Measurements from ENCODE around the gene LRRC42.

The LRRC42 gene

GRCh38 chr1:53905509-53905908, 40.6 kb upstream of the LRRC42 start (continued):
- TF ChIP-seq ZBTB10 (tag by site-specific recombination; IDR thresholded peaks at IDR 0.05) = no peak
- TF ChIP-seq ZNF239 (tag by site-specific recombination; IDR thresholded peaks at IDR 0.05) = no peak

- Histone ChIP-seq H3K36me3 (ENCODE audit: control insufficient read depth in 2 of 2, insufficient read depth in 1 of 2, low read length in 2 of 2) (no peaks in the 10 kb centered on the region), H3K27ac (ENCODE audit: extremely low read depth, low read depth, low read length) (no peak overlapping the region), H3K4me3 (ENCODE audit: low read depth, low read length) (no peak overlapping the region), H3K4me1 (ENCODE audit: control insufficient read depth, insufficient read depth, low read length) (no peaks in the 10 kb centered on the region), H3K9me3 (ENCODE audit: control insufficient read depth, insufficient read depth, low read depth, low read length) (no peaks in the 10 kb centered on the region)
- ChIA-PET CTCF (interaction anchor here (1.5 kb wide), 1 partner anchor 27 kb away, joined by 3 read pairs; no protein-coding TSS in a partner anchor), POLR2A (no interaction called here)
- TF ChIP-seq ZNF266 (tag by site-specific recombination; IDR thresholded peaks at IDR 0.05; ENCODE audit: low read depth) (no peak), ZNF121 (tag by site-specific recombination; IDR thresholded peaks at IDR 0.05) (no peak), ZNF548 (tag by site-specific recombination; IDR thresholded peaks at IDR 0.05) (no peak), OSR2 (tag by site-specific recombination; IDR thresholded peaks at IDR 0.05) (no peak), ZNF174 (tag by site-specific recombination; IDR thresholded peaks at IDR 0.05) (no peak), ZSCAN5A (tag by site-specific recombination; IDR thresholded peaks at IDR 0.05) (no peak), ZNF114 (tag by site-specific recombination; IDR thresholded peaks at IDR 0.05) (no peak), ZNF24 (tag by site-specific recombination; IDR thresholded peaks at IDR 0.05) (no peak), ZNF354C (tag by site-specific recombination; IDR thresholded peaks at IDR 0.05; ENCODE audit: borderline replicate concordance, low read depth) (no peak), EGR2 (tag by site-specific recombination; IDR thresholded peaks at IDR 0.05; ENCODE audit: low read depth) (no peak), ZNF626 (tag by site-specific recombination; IDR thresholded peaks at IDR 0.05) (no peak)
Measured at GRCh38 chr1:53906121-53906520, 40.0 kb upstream of the LRRC42 start.

- no peak for TF ChIP-seq ZNF791 (tag by site-specific recombination; IDR thresholded peaks at IDR 0.05)
- no peak for TF ChIP-seq PRDM10 (tag by site-specific recombination; IDR thresholded peaks at IDR 0.05)
- TF ChIP-seq MZF1 (tag by site-specific recombination; IDR thresholded peaks at IDR 0.05; ENCODE audit: borderline replicate concordance) = no peak
- TF ChIP-seq ZNF48 (tag by site-specific recombination; IDR thresholded peaks at IDR 0.05) = no peak
- TF ChIP-seq ZNF221 (tag by site-specific recombination; IDR thresholded peaks at IDR 0.05; ENCODE audit: borderline replicate concordance) = no peak
- no peak for TF ChIP-seq SCRT1 (tag by site-specific recombination; IDR thresholded peaks at IDR 0.05; ENCODE audit: borderline replicate concordance)
- TF ChIP-seq ZNF777 (tag by site-specific recombination; IDR thresholded peaks at IDR 0.05; ENCODE audit: borderline replicate concordance) = no peak
- no peak for TF ChIP-seq YY1 (tag by site-specific recombination; IDR thresholded peaks at IDR 0.05)
- no peak for TF ChIP-seq ZNF76 (tag by site-specific recombination; IDR thresholded peaks at IDR 0.05; ENCODE audit: borderline replicate concordance, low read depth)
- TF ChIP-seq ZBTB26 (tag by site-specific recombination; optimal IDR thresholded peaks at IDR 0.05) = no peak
- ChIA-PET POLR2A (interaction anchor here (0.9 kb wide), 2 partner anchors 20 to 36 kb away, joined by 3 to 4 read pairs; partner anchors contain the start of genes IFT25, LRRC42 and YIPF1), CTCF (no interaction called here)
- Histone ChIP-seq H3K36me3 (ENCODE audit: control insufficient read depth in 2 of 2, insufficient read depth in 1 of 2, low read length in 2 of 2) (peaks cover 0 to 15% of the 10 kb centered on the region in 2 experiments; a peak in 1 of 3 replicates), H3K4me1 (ENCODE audit: control insufficient read depth, insufficient read depth, low read length) (no peaks in the 10 kb centered on the region), H3K27ac (ENCODE audit: extremely low read depth, low read depth, low read length) (no peak overlapping the region), H3K4me3 (ENCODE audit: low read depth, low read length) (no peak overlapping the region), H3K9me3 (ENCODE audit: control insufficient read depth, insufficient read depth, low read depth, low read length) (no peaks in the 10 kb centered on the region)
Measured at GRCh38 chr1:53909946-53910345, 36.2 kb upstream of the LRRC42 start.
